Smooth muscle cell (in vitro differentiated cells): Measurements from ENCODE around the gene TMSB15B. TPM values are rescaled to one million over a fixed set of nuclear protein-coding genes. Genes with fewer than 3 reads are reported as not detected.
"Not testable (repeated sequence)": the region's sequence is repeated elsewhere in the genome, so short reads cannot be mapped to it uniquely, and the experiment has no call there.

Experiments used
- DNase-seq: peaks from one replicate; lab custom pipeline; 2025; ENCODE audit not compliant: unreplicated experiment; lab: John Stamatoyannopoulos, UW
- H2AFZ ChIP-seq: fragments of 200-600 bp; sonication (generic); 2 replicates; pipeline ENCODE4 v1.6.0; 2016; ENCODE audit warnings: antibody characterized with exemption, low read depth, mild to moderate bottlenecking
- H3F3A ChIP-seq: fragments of 200-600 bp; sonication (generic); 2 replicates; pipeline ENCODE4 v1.6.0; 2017; ENCODE audit warnings: antibody characterized with exemption, low read depth
- H3K27ac ChIP-seq: fragments of 200-600 bp; sonication (generic); 2 replicates; pipeline ENCODE4 v1.5.1; 2016; ENCODE audit warnings: low read depth, mild to moderate bottlenecking
- H3K27me3 ChIP-seq: fragments of 200-600 bp; sonication (generic); 2 replicates; pipeline ENCODE4 v1.6.1; 2016; ENCODE audit warnings: low read depth, mild to moderate bottlenecking
- H3K36me3 ChIP-seq: fragments of 200-600 bp; sonication (generic); 2 replicates; pipeline ENCODE4 v1.5.1; 2016; ENCODE audit warnings: low read depth
- H3K4me1 ChIP-seq: fragments of 200-600 bp; sonication (generic); 2 replicates; pipeline ENCODE4 v1.5.1; 2016; ENCODE audit warnings: low read depth
- H3K4me2 ChIP-seq: fragments of 200-600 bp; sonication (generic); 2 replicates; pipeline ENCODE4 v1.6.0; 2016; ENCODE audit warnings: mild to moderate bottlenecking
- H3K4me3 ChIP-seq: fragments of 200-600 bp; sonication (generic); 2 replicates; pipeline ENCODE4 v1.5.1; 2016; ENCODE audit warnings: mild to moderate bottlenecking
- H3K79me2 ChIP-seq: fragments of 200-600 bp; sonication (generic); 2 replicates; pipeline ENCODE4 v1.6.0; 2016; ENCODE audit warnings: low read depth, mild to moderate bottlenecking
- H3K9ac ChIP-seq: fragments of 200-600 bp; sonication (generic); 2 replicates; pipeline ENCODE4 v1.6.0; 2016; ENCODE audit warnings: low read depth
- H3K9me3 ChIP-seq: fragments of 200-600 bp; sonication (generic); replicated peaks from 2 replicates; pipeline ENCODE4 v1.5.1; 2016; ENCODE audit warnings: low read depth
- H4K20me1 ChIP-seq: fragments of 200-600 bp; sonication (generic); 2 replicates; pipeline ENCODE4 v1.6.0; 2016; ENCODE audit warnings: low read depth
- CTCF ChIP-seq: fragments of 200-600 bp; sonication (generic); IDR thresholded peaks from 2 replicates; pipeline ENCODE4 v1.5.1; 2017; ENCODE audit warnings: borderline replicate concordance, mild to moderate bottlenecking, antibody characterized with exemption; ENCODE audit not compliant: insufficient read depth, poor library complexity, severe bottlenecking
- WGBS: methylation state at CpG from one replicate; pipeline ENCODE4 v1.1.7; 2016; ENCODE audit warnings: low lambda C conversion rate; 5-methylcytosine and 5-hydroxymethylcytosine counted together
- polyA plus RNA-seq: library from polyadenylated mRNA; unstranded; fragments of >200 nt; fragmentation: Nextera tagmentation; extraction: Ambion mirVana; gene quantifications from 2 replicates; pipeline ENCODE4 v1.2.1, GENCODE V29; 2016
- total RNA-seq: library from RNA; depleted of rRNA; stranded (reverse); fragments of >200 nt; gene quantifications from 2 replicates; pipeline ENCODE4 v1.2.3, GENCODE V29; 2014

Gene TMSB15B
- total and polyA plus RNA-seq, 2 experiments from 2014 or later, result 3.8 to 19.2 TPM

GRCh38 chrX:104008831-104009230, 46.4 kb downstream of the TMSB15B start:
- no peak overlapping the region for H3K4me2 ChIP-seq
- DNase-seq, result no peak
- 64% methylated on average over 5 of the region's 5 CpGs for WGBS

GRCh38 chrX:104013158-104013557, 50.7 kb downstream of the TMSB15B start:
- no peak for TF ChIP-seq CTCF
- H3K27ac ChIP-seq, result no peak overlapping the region
- no peaks in the 10 kb centered on the region for H3K36me3 ChIP-seq
- no peaks in the 10 kb centered on the region for H3K4me1 ChIP-seq
- no peak overlapping the region for H2AFZ ChIP-seq
- no peaks in the 10 kb centered on the region for H3K27me3 ChIP-seq
- no peaks in the 10 kb centered on the region for H4K20me1 ChIP-seq
- H3K79me2 ChIP-seq, result no peaks in the 10 kb centered on the region
- no peaks in the 10 kb centered on the region for H3F3A ChIP-seq
- no peak overlapping the region for H3K4me3 ChIP-seq
- H3K9ac ChIP-seq, result no peak overlapping the region
- WGBS, result 93% methylated on average over 24 of the region's 24 CpGs
- H3K9me3 ChIP-seq, result no peaks in the 10 kb centered on the region
- no peak overlapping the region for H3K4me2 ChIP-seq
- DNase-seq, result no peak

More at GRCh38 chrX:104008831-104009230, 46.4 kb downstream of the TMSB15B start:
- H3K4me3 ChIP-seq, result no peak overlapping the region
- H3F3A ChIP-seq, result no peaks in the 10 kb centered on the region
- TF ChIP-seq CTCF, result no peak
- no peak overlapping the region for H2AFZ ChIP-seq
- H3K27ac ChIP-seq, result no peak overlapping the region
- no peaks in the 10 kb centered on the region for H3K4me1 ChIP-seq
- H4K20me1 ChIP-seq, result no peaks in the 10 kb centered on the region
- H3K9me3 ChIP-seq, result no peaks in the 10 kb centered on the region
- H3K9ac ChIP-seq, result no peak overlapping the region
- no peaks in the 10 kb centered on the region for H3K36me3 ChIP-seq
- H3K79me2 ChIP-seq, result no peaks in the 10 kb centered on the region
- H3K27me3 ChIP-seq, result no peaks in the 10 kb centered on the region

GRCh38 chrX:104013606-104014005, 51.2 kb downstream of the TMSB15B start, which contains the start of gene H2BW1:
TSS of gene H2BW1 (minus strand) at chrX:104013708. CDS start at chrX:104013576, 132 bp downstream.
- 95% methylated on average over 20 of the region's 20 CpGs for WGBS
- H3K27ac ChIP-seq, result no peak within 1 kb of the TSS
- no peaks in the 10 kb centered on the region for H3K27me3 ChIP-seq
- H3K79me2 ChIP-seq, result no peaks in the 10 kb centered on the region
- no peaks in the 10 kb centered on the region for H4K20me1 ChIP-seq
- H3K4me1 ChIP-seq, result no peaks in the 10 kb centered on the region
- H3K36me3 ChIP-seq, result no peaks in the 10 kb centered on the region
- TF ChIP-seq CTCF, result no peak
- DNase-seq, result no peak
- H3K4me2 ChIP-seq, result no peak within 1 kb of the TSS
- no peak within 1 kb of the TSS for H3K4me3 ChIP-seq
- H3F3A ChIP-seq, result no peaks in the 10 kb centered on the region
- no peaks in the 10 kb centered on the region for H3K9me3 ChIP-seq
- H2AFZ ChIP-seq, result no peak within 1 kb of the TSS
- H3K9ac ChIP-seq, result no peak within 1 kb of the TSS

GRCh38 chrX:104015576-104015975, 53.1 kb downstream of the TMSB15B start:
- not testable (repeated sequence) for H3K4me1 ChIP-seq, H3K79me2 ChIP-seq, H3K36me3 ChIP-seq, H3K27me3 ChIP-seq, H4K20me1 ChIP-seq, H3K9me3 ChIP-seq, H3K9ac ChIP-seq, H3K4me2 ChIP-seq, DNase-seq, H3F3A ChIP-seq, H3K27ac ChIP-seq, H2AFZ ChIP-seq, H3K4me3 ChIP-seq
- WGBS, result 65% methylated on average over 8 of the region's 8 CpGs

Other genes starting within 250 kb of the TMSB15B start
- not detected in 2 replicates for gene PLP1, start 185.8 kb upstream of the TMSB15B start, total RNA-seq
- gene PLP1, start 185.8 kb upstream of the TMSB15B start, polyA plus RNA-seq, result 0.27 TPM in 1 of 2 replicates, not detected in the other
- 0.18 and 0.76 TPM in 2 replicates for gene RAB9B, start 130.4 kb upstream of the TMSB15B start, total RNA-seq
- not detected in 2 replicates for gene RAB9B, start 130.4 kb upstream of the TMSB15B start, polyA plus RNA-seq
- gene H2BW1, start 51.1 kb downstream of the TMSB15B start, total RNA-seq, result not detected in 2 replicates
- not detected in 2 replicates for gene H2BW1, start 51.1 kb downstream of the TMSB15B start, polyA plus RNA-seq
- 0.13 TPM in 1 of 2 replicates, not detected in the other for gene H2BW2, start 77.3 kb downstream of the TMSB15B start, total RNA-seq
- not detected in 2 replicates for gene H2BW2, start 77.3 kb downstream of the TMSB15B start, polyA plus RNA-seq
- gene TMSB15C, start 113.6 kb downstream of the TMSB15B start, total RNA-seq, result 0.63 and 6.3 TPM in 2 replicates
- gene TMSB15C, start 113.6 kb downstream of the TMSB15B start, polyA plus RNA-seq, result 1.1 TPM in 2 replicates
- gene ZCCHC18, start 149.9 kb downstream of the TMSB15B start, total RNA-seq, result 1.3 TPM in 1 of 2 replicates, not detected in the other
- 1.5 and 1.7 TPM in 2 replicates for gene ZCCHC18, start 149.9 kb downstream of the TMSB15B start, polyA plus RNA-seq
- gene SLC25A53, start 194.4 kb downstream of the TMSB15B start, total RNA-seq, result 0.18 and 8.9 TPM in 2 replicates
- gene SLC25A53, start 194.4 kb downstream of the TMSB15B start, polyA plus RNA-seq, result 2.0 and 3.4 TPM in 2 replicates
- gene FAM199X, start 203.8 kb downstream of the TMSB15B start, total RNA-seq, result 16.2 and 19.6 TPM in 2 replicates
- 4.1 and 5.3 TPM in 2 replicates for gene FAM199X, start 203.8 kb downstream of the TMSB15B start, polyA plus RNA-seq